H9 (cell line): ENCODE data around the gene HMBS. TPM values are rescaled to one million over a fixed set of nuclear protein-coding genes. Genes with fewer than 3 reads are reported as not detected.

Experiments used
- DNase-seq: peaks from one replicate; pipeline ENCODE4 v3.0.0-alpha.2; 2017
- H2AFZ ChIP-seq: one replicate; pipeline ENCODE4 v1.6.1; 2013; ENCODE audit warnings: mild to moderate bottlenecking, low read length, control low read depth, moderate library complexity
- H2AK5ac ChIP-seq: 2 replicates; pipeline ENCODE4 v1.6.1; 2013; ENCODE audit warnings: low read length, control low read depth, mixed read lengths; ENCODE audit not compliant: insufficient read length
- H2BK120ac ChIP-seq: one replicate; pipeline ENCODE4 v1.6.1; 2013; ENCODE audit warnings: low read depth, mild to moderate bottlenecking, low read length, control low read depth, inconsistent platforms; ENCODE audit not compliant: poor library complexity, severe bottlenecking
- H2BK12ac ChIP-seq: 2 replicates; pipeline ENCODE4 v1.6.1; 2013; ENCODE audit warnings: low read length, control low read depth, mixed read lengths, low read depth; ENCODE audit not compliant: insufficient read length
- H2BK15ac ChIP-seq: 2 replicates; pipeline ENCODE4 v1.6.1; 2013; ENCODE audit warnings: low read depth, low read length, control low read depth
- H2BK20ac ChIP-seq: one replicate; pipeline ENCODE4 v1.6.1; 2013; ENCODE audit warnings: low read depth, mild to moderate bottlenecking, low read length, control low read depth, inconsistent platforms; ENCODE audit not compliant: poor library complexity, severe bottlenecking
- H2BK5ac ChIP-seq: 2 replicates; pipeline ENCODE4 v1.6.1; 2013; ENCODE audit warnings: low read length, control low read depth, mixed read lengths; ENCODE audit not compliant: insufficient read length
- H3K14ac ChIP-seq: 2 replicates; pipeline ENCODE4 v1.6.1; 2013; ENCODE audit warnings: low read length, control low read depth; ENCODE audit not compliant: insufficient read depth
- H3K18ac ChIP-seq: 2 replicates; pipeline ENCODE4 v1.6.1; 2013; ENCODE audit warnings: low read depth, mild to moderate bottlenecking, mixed read lengths, low read length, control low read depth; ENCODE audit not compliant: insufficient read length
- H3K23ac ChIP-seq: 2 replicates; pipeline ENCODE4 v1.6.1; 2013; ENCODE audit warnings: low read length, control low read depth, mixed read lengths, low read depth; ENCODE audit not compliant: insufficient read length
- H3K23me2 ChIP-seq: 2 replicates; pipeline ENCODE4 v1.6.1; 2013; ENCODE audit warnings: low read depth, mild to moderate bottlenecking, mixed read lengths, low read length, control low read depth; ENCODE audit not compliant: insufficient read length, poor library complexity, severe bottlenecking
- H3K27ac ChIP-seq: 2 replicates; pipeline ENCODE4 v1.5.1; 2013; ENCODE audit warnings: low read length, control low read depth, mixed read lengths, low read depth; ENCODE audit not compliant: insufficient read length
- H3K27me3 ChIP-seq: 2 replicates; pipeline ENCODE4 v1.6.1; 2013; ENCODE audit warnings: low read length, control low read depth, inconsistent platforms; ENCODE audit not compliant: insufficient read depth
- H3K4ac ChIP-seq: 2 replicates; pipeline ENCODE4 v1.6.1; 2013; ENCODE audit warnings: low read depth, mild to moderate bottlenecking, control low read depth, inconsistent platforms, low read length, moderate library complexity
- H3K4me1 ChIP-seq: 2 replicates; pipeline ENCODE4 v1.6.1; 2013; ENCODE audit warnings: low read length, control low read depth, inconsistent platforms; ENCODE audit not compliant: insufficient read depth
- H3K4me2 ChIP-seq: 2 replicates; pipeline ENCODE4 v1.6.1; 2013; ENCODE audit warnings: low read length, control low read depth, mixed read lengths; ENCODE audit not compliant: insufficient read length, insufficient read depth
- H3K56ac ChIP-seq: 2 replicates; pipeline ENCODE4 v1.6.1; 2013; ENCODE audit warnings: low read depth, mild to moderate bottlenecking, mixed read lengths, low read length, control low read depth; ENCODE audit not compliant: insufficient read length
- H3K79me1 ChIP-seq: 2 replicates; pipeline ENCODE4 v1.6.1; 2013; ENCODE audit warnings: low read depth, mild to moderate bottlenecking, moderate library complexity, low read length, control low read depth, inconsistent platforms; ENCODE audit not compliant: insufficient read depth, poor library complexity, severe bottlenecking
- H3K79me2 ChIP-seq: 2 replicates; pipeline ENCODE4 v1.6.1; 2013; ENCODE audit warnings: low read length, control low read depth, inconsistent platforms; ENCODE audit not compliant: insufficient read depth
- H3K9ac ChIP-seq: 2 replicates; pipeline ENCODE4 v1.6.1; 2013; ENCODE audit warnings: low read length, control low read depth, mixed read lengths; ENCODE audit not compliant: insufficient read length; ENCODE audit errors: extremely low read depth
- H3K9me3 ChIP-seq: one replicate; pipeline ENCODE4 v1.6.1; 2013; ENCODE audit warnings: low read depth, low read length, inconsistent platforms; ENCODE audit not compliant: control insufficient read depth
- H3T11ph ChIP-seq: one replicate; pipeline ENCODE4 v1.6.1; 2013; ENCODE audit warnings: mild to moderate bottlenecking, low read length, control low read depth, inconsistent platforms
- H4K20me1 ChIP-seq: one replicate; pipeline ENCODE4 v1.6.1; 2013; ENCODE audit not compliant: control insufficient read depth, insufficient read length, insufficient read depth
- H4K5ac ChIP-seq: 2 replicates; pipeline ENCODE4 v1.6.1; 2013; ENCODE audit warnings: low read depth, mild to moderate bottlenecking, mixed read lengths, low read length, control low read depth; ENCODE audit not compliant: insufficient read length
- H4K8ac ChIP-seq: replicated peaks from 2 replicates; pipeline ENCODE4 v1.6.1; 2013; ENCODE audit warnings: low read length, control low read depth, mixed read lengths, low read depth; ENCODE audit not compliant: insufficient read length
- H4K91ac ChIP-seq: 2 replicates; pipeline ENCODE4 v1.6.1; 2013; ENCODE audit warnings: low read depth, mild to moderate bottlenecking, moderate library complexity, mixed read lengths, low read length, control low read depth; ENCODE audit not compliant: insufficient read length
- H3K27ac Mint-ChIP-seq, 3 experiments: 2 replicates in 2 of 3; 3 replicates in 1 of 3; pipeline ENCODE4 v1.8.0; 2020 to 2021; ENCODE audit warnings: mixed read lengths in 3 of 3, mild to moderate bottlenecking in 1 of 3, moderate library complexity in 1 of 3
- H3K27me3 Mint-ChIP-seq: 2 replicates; pipeline ENCODE4 v1.8.0; 2021; ENCODE audit warnings: low read depth, mild to moderate bottlenecking, moderate library complexity, mixed read lengths
- H3K36me3 Mint-ChIP-seq, 3 experiments: 2 replicates in 2 of 3; 3 replicates in 1 of 3; pipeline ENCODE4 v1.8.0; 2020 to 2021; ENCODE audit warnings: low read depth in 3 of 3, mixed read lengths in 3 of 3; ENCODE audit not compliant: insufficient read depth in 1 of 3
- H3K4me1 Mint-ChIP-seq, 2 experiments: 2 replicates each; pipeline ENCODE4 v1.8.0; 2020; ENCODE audit warnings: mixed read lengths in 2 of 2
- H3K4me3 Mint-ChIP-seq, 2 experiments: 2 replicates in 1 of 2; 3 replicates in 1 of 2; pipeline ENCODE4 v1.8.0; 2020 to 2021; ENCODE audit warnings: mild to moderate bottlenecking in 2 of 2, mixed read lengths in 2 of 2, moderate library complexity in 1 of 2
- H3K9me3 Mint-ChIP-seq, 2 experiments: 2 replicates in 1 of 2; 3 replicates in 1 of 2; pipeline ENCODE4 v1.8.0; 2020; ENCODE audit warnings: mild to moderate bottlenecking in 2 of 2, mixed read lengths in 2 of 2, moderate library complexity in 1 of 2
- WGBS: extraction: QIAGEN DNeasy Blood & Tissue Kit; methylation state at CpG from one replicate; pipeline ENCODE4 v1.1.7; 2013; ENCODE audit warnings: missing lambda C conversion rate, low lambda C conversion rate, mixed read lengths; ENCODE audit not compliant: insufficient read length; ENCODE audit errors: extremely low coverage; 5-methylcytosine and 5-hydroxymethylcytosine counted together
- total RNA-seq: library from RNA; stranded (reverse); gene quantifications from 2 replicates; pipeline ENCODE4 v1.2.1, GENCODE V29; 2021
- TF ChIP-seq, protein P1 (sequence below): fragments of 200-600 bp; sonication (generic); conservative IDR thresholded peaks from 3 replicates; pipeline ENCODE4 v1.8.0; 2021; ENCODE audit warnings: antibody characterized with exemption, mild to moderate bottlenecking

The HMBS gene
- total RNA-seq, 1 experiment from 2014 or later, result 57.7 TPM

DNA sequence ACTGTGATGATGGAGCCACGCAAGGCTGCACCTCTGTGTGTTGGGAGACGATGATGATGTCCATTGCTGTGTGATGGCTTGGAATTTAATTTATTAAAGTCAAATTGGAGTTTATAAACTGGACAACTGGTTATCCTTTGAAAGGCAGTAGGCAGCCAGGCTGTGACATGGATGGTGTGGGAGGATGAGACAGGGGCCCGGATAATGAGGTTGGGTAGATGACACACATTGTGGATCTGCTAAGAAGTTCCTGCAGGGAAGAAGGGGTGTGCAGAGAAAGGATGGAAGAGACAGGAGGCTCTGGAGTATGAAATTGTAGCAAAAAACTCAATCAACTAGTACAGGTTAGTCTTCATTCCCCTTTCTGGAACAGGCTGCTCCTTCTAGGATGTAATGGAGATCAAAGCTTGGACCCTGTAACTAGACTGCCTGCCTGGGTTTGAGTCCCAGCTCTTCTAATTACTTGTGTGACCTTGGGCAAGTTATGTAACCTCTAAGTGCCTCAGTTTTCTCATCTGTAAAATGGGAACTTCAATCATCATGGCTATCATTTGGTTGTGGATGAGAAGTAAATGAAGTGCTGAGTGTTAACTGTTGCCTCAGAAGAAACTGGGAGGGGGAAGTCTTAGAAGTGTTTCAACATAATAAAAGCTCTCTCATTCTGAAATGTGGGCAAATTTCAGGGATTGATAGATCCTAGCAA is 32.5 kb downstream of the HMBS start:
- Mint-ChIP-seq H3K36me3 (no peaks in the 10 kb centered on the region; a peak in 2 of 7 replicates), H3K9me3 (no peaks in the 10 kb centered on the region; a peak in 1 of 5 replicates), H3K27ac (no peak overlapping the region), H3K4me1 (peaks cover 20 to 27% of the 10 kb centered on the region in 2 experiments), H3K27me3 (no peaks in the 10 kb centered on the region; the same call in 1 of the 2 replicates), H3K4me3 (no peak overlapping the region)
- Histone ChIP-seq H3K4ac (no peak overlapping the region), H3K23me2 (peaks cover 7% of the 10 kb centered on the region), H3K18ac (no peak overlapping the region), H3K27ac (no peak overlapping the region), H2BK120ac (no peak overlapping the region), H3K79me2 (peaks cover 3% of the 10 kb centered on the region; the same call in 1 of the 2 replicates), H3K56ac (no peak overlapping the region), H4K8ac (no peak overlapping the region), H4K20me1 (no peaks in the 10 kb centered on the region), H3T11ph (no peak overlapping the region), H2BK12ac (no peak overlapping the region), H2BK5ac (no peak overlapping the region), H2AK5ac (no peak overlapping the region), H4K5ac (no peak overlapping the region), H3K23ac (no peak overlapping the region), H3K27me3 (no peaks in the 10 kb centered on the region), H4K91ac (no peak overlapping the region), H2AFZ (no peak overlapping the region), H3K4me1 (peaks cover 2% of the 10 kb centered on the region; the same call in 1 of the 2 replicates), H2BK15ac (no peak overlapping the region), H3K14ac (no peak overlapping the region), H3K9ac (no peak overlapping the region), H3K79me1 (peaks cover 2% of the 10 kb centered on the region), H3K4me2 (no peak overlapping the region), H3K9me3 (no peaks in the 10 kb centered on the region), H2BK20ac (no peak overlapping the region)
- no peak for DNase-seq
- no CpG with 5 or more reads among the region's 3 CpGs for WGBS
- TF ChIP-seq, protein P1, sequence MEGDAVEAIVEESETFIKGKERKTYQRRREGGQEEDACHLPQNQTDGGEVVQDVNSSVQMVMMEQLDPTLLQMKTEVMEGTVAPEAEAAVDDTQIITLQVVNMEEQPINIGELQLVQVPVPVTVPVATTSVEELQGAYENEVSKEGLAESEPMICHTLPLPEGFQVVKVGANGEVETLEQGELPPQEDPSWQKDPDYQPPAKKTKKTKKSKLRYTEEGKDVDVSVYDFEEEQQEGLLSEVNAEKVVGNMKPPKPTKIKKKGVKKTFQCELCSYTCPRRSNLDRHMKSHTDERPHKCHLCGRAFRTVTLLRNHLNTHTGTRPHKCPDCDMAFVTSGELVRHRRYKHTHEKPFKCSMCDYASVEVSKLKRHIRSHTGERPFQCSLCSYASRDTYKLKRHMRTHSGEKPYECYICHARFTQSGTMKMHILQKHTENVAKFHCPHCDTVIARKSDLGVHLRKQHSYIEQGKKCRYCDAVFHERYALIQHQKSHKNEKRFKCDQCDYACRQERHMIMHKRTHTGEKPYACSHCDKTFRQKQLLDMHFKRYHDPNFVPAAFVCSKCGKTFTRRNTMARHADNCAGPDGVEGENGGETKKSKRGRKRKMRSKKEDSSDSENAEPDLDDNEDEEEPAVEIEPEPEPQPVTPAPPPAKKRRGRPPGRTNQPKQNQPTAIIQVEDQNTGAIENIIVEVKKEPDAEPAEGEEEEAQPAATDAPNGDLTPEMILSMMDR, result no peak
